PFSK-1 (cell line): ENCODE results near the gene DIP2B.

Source experiments
- FOXP2 ChIP-seq: optimal IDR thresholded peaks from 2 replicates; pipeline ENCODE3; 2011; ENCODE audit warnings: borderline replicate concordance, control low read depth, inconsistent platforms; ENCODE audit not compliant: insufficient read depth; ENCODE audit errors: extremely low read length, extremely low read depth
- POLR2AphosphoS5 ChIP-seq: IDR thresholded peaks from 2 replicates; pipeline ENCODE4 v1.6.1; 2012; ENCODE audit warnings: low read depth, mild to moderate bottlenecking, control low read depth, low read length, moderate library complexity
- SIN3A ChIP-seq: IDR thresholded peaks from 2 replicates; pipeline ENCODE4 v1.6.1; 2012; ENCODE audit warnings: mild to moderate bottlenecking, low read length, moderate library complexity, borderline replicate concordance; ENCODE audit not compliant: insufficient read depth
- TAF1 ChIP-seq: IDR thresholded peaks from 2 replicates; pipeline ENCODE4 v1.6.1; 2012; ENCODE audit warnings: low read length, control low read depth, borderline replicate concordance; ENCODE audit not compliant: insufficient read depth
- TF ChIP-seq, protein P1 (sequence below), 2 experiments: IDR thresholded peaks; 2 replicates each; pipeline versions ENCODE4 v1.6.1 to v1.8.0; 2011 to 2012; ENCODE audit warnings: low read depth in 2 of 2, low read length in 2 of 2, control low read depth in 1 of 2, inconsistent platforms in 1 of 2, mild to moderate bottlenecking in 1 of 2, moderate library complexity in 1 of 2; ENCODE audit not compliant: insufficient read depth in 1 of 2

Gene DIP2B

DNA sequence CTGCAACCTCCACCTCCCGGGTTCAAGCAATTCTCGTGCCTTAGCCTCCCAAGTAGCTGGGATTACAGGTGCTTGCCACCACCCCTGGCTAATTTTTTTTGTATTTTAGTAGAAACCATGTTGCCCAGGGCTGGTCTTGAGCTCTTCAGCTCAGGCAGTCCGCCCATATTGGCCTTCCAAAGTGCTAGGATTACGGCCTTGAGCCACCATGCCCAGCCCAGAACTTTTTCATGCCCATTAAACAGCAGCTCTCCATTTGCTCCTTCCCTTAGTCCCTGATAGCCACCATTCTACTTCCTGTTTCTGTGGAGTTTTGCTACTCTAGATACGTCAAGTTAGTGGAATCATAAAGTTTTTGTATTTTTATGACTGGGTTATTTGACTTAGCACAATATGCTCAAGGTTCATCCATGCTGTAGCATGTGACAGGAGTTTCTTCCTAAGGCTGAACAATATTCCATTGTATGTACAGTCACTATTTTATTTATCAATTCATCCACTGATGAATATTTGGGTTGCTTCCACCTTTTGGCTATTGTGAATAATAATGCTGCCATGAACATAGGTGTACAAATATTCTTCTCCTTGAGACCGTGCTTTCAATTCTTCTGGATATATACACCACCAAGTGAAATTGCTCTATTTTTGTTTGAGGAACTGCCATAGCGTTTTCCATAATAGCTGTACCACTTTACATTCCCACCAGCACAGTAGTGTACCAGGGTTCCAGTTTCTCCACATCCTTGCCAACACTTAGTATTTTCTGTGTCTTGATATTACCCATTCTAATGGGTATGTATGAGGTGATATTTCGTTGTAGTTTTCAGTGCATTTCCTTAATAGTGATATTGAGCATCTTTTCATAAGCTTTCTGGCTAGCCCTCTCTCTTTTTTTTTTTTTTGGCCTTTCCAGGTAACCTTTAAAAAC, 274.1 kb downstream of the DIP2B start:
- TF ChIP-seq, protein P1, sequence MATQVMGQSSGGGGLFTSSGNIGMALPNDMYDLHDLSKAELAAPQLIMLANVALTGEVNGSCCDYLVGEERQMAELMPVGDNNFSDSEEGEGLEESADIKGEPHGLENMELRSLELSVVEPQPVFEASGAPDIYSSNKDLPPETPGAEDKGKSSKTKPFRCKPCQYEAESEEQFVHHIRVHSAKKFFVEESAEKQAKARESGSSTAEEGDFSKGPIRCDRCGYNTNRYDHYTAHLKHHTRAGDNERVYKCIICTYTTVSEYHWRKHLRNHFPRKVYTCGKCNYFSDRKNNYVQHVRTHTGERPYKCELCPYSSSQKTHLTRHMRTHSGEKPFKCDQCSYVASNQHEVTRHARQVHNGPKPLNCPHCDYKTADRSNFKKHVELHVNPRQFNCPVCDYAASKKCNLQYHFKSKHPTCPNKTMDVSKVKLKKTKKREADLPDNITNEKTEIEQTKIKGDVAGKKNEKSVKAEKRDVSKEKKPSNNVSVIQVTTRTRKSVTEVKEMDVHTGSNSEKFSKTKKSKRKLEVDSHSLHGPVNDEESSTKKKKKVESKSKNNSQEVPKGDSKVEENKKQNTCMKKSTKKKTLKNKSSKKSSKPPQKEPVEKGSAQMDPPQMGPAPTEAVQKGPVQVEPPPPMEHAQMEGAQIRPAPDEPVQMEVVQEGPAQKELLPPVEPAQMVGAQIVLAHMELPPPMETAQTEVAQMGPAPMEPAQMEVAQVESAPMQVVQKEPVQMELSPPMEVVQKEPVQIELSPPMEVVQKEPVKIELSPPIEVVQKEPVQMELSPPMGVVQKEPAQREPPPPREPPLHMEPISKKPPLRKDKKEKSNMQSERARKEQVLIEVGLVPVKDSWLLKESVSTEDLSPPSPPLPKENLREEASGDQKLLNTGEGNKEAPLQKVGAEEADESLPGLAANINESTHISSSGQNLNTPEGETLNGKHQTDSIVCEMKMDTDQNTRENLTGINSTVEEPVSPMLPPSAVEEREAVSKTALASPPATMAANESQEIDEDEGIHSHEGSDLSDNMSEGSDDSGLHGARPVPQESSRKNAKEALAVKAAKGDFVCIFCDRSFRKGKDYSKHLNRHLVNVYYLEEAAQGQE (IDR thresholded peaks at IDR 0.05; ENCODE audit: insufficient read depth in 1 of 2, low read depth in 2 of 2, low read length in 2 of 2), result no peak
- no peak for TF ChIP-seq SIN3A
- no peak for TF ChIP-seq TAF1
- TF ChIP-seq FOXP2, result no peak
- TF ChIP-seq POLR2AphosphoS5, result no peak

DNA sequence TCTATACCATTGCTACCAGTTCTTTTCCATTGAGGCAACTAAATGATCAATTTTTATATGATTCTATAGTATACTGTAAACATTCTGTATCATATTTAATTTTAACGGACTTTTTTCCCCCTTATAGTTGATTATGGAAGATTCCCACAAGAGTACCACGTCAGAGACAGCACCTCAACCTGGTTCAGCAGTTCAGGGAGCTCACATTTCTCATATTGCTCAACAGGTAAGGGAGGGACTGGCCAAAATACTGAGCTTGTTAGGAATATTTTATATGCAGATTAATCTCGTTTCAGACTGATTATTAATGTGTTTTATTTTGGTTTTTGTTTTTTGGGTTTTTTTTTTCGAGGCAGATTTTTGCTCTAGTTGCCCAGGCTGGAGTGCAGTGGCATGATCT, 275.2 kb downstream of the DIP2B start:
- TF ChIP-seq, protein P1 (IDR thresholded peaks at IDR 0.05; ENCODE audit: insufficient read depth in 1 of 2, low read depth in 2 of 2, low read length in 2 of 2), result no peak
- TF ChIP-seq TAF1, result no peak
- TF ChIP-seq POLR2AphosphoS5, result no peak
- TF ChIP-seq SIN3A, result no peak
- TF ChIP-seq FOXP2, result no peak

DNA sequence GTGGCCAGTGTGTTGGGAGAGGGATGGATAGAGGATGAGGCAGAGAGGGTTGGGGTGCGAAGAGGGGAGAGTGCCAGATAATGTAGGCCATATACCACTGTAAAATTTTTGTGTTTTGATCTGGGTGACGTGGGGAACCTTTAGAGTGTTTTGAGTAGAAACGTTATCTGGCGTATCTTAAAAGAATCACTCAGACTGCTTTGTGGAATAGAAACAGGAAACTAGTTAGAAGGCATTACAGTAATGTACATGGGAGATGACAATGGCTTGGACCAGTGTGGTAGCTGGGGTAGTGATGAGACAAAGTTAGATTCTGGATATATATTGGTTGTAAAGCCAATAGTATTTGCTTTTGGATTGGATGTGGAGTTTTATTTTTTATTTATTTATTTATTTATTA, 279.7 kb downstream of the DIP2B start:
- TF ChIP-seq TAF1, result no peak
- TF ChIP-seq FOXP2, result no peak
- TF ChIP-seq, protein P1 (IDR thresholded peaks at IDR 0.05; ENCODE audit: insufficient read depth in 1 of 2, low read depth in 2 of 2, low read length in 2 of 2), result no peak
- TF ChIP-seq POLR2AphosphoS5, result no peak
- no peak for TF ChIP-seq SIN3A

DNA sequence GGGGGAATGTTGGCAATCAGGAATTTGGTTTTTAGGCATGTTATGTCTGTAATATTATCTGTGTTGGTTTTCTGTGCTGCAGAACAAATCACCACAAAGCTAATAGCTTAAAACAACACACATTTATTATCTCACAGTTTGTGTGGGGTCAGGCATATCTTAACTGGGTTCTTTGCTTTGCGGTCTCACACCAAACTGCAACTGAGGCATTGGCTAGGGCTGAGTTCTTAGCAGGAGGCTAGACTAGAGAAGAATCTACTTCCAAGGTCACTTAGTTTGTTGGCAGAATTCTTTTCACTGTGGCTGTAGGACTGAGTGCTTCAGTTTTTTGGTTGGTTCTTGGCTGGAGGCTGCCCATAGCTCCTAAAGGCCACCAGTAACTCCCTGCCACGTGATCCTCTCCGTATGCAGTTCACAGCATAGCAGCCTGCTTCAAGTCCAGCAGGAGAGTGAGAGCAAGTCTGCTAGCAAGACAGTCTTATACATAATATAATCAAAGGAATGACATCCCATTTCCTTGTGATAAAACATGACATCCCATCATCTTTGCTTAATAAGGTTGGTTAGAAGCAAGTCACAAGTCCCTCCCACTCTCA, 280.7 kb downstream of the DIP2B start:
- no peak for TF ChIP-seq FOXP2
- no peak for TF ChIP-seq TAF1
- TF ChIP-seq POLR2AphosphoS5, result no peak

DNA sequence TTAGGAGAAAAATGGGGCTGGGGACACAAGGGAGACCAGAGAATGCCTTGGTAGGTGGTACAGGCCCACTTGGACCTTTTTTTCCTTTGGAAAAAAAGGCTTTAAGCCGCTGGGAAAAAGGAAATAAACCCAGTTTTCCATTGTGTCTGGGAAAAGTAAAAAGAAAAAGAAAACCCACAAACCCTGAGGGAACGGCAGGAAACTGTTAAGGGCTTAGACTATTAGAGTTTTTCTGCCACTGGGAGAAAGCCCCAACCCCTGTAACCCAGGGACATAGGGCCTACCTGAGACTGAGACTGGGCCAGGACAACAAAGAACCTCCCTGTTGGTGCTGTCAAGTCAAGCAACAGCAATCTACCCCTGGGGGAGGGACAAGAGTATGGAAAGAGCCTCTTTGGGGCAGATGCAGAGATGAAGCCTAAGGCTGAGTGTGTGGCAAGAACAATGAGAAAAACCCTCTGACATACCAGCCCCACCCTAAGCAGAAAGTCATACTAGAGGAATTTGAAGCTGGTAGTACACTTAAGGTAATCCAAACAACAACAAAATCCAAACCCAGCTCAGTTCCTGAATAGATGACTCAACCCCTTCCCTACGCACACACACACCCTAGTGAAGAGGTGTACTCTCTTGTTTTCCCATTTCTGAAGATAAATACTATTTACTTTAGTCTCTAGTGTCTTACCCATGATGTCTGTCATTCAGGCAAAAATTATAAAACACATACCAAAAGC, 281.9 kb downstream of the DIP2B start:
- TF ChIP-seq SIN3A (no peak), TAF1 (no peak), POLR2AphosphoS5 (no peak)
- TF ChIP-seq, protein P1 (IDR thresholded peaks at IDR 0.05; ENCODE audit: insufficient read depth in 1 of 2, low read depth in 2 of 2, low read length in 2 of 2), result no peak
